ENCODE results near the gene TSPAN9. TPM values are rescaled to one million over a fixed set of nuclear protein-coding genes. Genes with fewer than 3 reads are reported as not detected.

The TSPAN9 gene
- total RNA-seq, 1 donor from 2014 or later = 31.7 TPM

DNA sequence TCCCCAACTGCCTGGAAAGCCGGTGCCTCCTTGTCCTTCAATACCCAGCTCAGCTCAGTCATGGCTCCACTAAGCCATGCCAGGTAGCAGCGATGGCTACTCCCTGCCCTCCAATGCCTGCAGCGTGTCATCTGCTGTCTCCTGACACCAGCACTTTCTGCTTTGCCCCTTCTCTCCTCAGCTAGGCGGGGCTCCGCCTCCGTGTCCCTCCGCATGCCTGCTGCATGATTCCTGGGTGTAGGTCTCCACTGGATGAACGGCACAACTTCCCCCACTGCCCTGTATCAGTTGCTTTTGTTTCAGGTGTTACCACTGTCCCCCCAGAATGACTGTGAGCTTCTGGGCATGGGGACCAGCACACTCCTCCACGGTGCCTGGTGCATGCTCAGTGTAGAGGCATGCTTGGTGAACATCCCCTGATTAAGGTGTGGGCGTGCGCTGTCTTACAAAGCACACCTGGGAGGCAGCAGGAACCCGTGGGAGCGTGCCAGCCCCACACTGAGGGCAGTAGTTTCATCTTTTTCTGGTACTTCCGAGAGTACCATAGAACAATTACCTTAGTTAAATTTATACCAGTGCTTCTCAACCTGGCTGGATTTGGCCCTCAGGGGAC is 234.4 kb downstream of the TSPAN9 start:
- Mint-ChIP-seq H3K27me3 (peaks cover 45% of the 10 kb centered on the region), H3K4me3 (no peak overlapping the region), H3K36me3 (no peaks in the 10 kb centered on the region), H3K9me3 (no peaks in the 10 kb centered on the region), H3K27ac (peak overlapping the region; percentile 79), H3K4me1 (ENCODE audit: unreplicated experiment) (peaks cover 21% of the 10 kb centered on the region)
- TF ChIP-seq, protein P1, sequence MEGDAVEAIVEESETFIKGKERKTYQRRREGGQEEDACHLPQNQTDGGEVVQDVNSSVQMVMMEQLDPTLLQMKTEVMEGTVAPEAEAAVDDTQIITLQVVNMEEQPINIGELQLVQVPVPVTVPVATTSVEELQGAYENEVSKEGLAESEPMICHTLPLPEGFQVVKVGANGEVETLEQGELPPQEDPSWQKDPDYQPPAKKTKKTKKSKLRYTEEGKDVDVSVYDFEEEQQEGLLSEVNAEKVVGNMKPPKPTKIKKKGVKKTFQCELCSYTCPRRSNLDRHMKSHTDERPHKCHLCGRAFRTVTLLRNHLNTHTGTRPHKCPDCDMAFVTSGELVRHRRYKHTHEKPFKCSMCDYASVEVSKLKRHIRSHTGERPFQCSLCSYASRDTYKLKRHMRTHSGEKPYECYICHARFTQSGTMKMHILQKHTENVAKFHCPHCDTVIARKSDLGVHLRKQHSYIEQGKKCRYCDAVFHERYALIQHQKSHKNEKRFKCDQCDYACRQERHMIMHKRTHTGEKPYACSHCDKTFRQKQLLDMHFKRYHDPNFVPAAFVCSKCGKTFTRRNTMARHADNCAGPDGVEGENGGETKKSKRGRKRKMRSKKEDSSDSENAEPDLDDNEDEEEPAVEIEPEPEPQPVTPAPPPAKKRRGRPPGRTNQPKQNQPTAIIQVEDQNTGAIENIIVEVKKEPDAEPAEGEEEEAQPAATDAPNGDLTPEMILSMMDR (conservative IDR thresholded peaks at IDR 0.05) = no peak
- no peak for DNase-seq (ENCODE audit: extremely low spot score, unreplicated experiment)

DNA sequence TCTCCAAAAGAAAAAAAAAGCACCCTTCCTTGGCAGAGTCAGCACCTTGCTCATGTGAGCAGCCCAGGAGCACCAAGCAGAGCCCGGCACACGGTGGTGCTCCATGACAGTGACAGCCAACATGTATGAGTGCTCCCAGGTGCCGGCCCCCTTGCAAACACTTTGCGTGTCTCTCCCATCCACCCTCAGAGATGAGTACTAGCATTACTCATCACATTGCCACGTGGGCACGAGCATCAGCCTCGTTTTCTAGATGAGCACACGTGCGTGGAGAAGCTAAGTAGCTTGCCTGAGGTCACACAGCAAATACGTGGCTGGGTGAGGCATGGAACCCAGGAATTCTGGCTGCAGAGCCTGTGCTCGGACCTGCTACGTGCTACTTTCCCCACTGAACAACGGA is 235.9 kb downstream of the TSPAN9 start:
- no peak for DNase-seq (ENCODE audit: extremely low spot score, unreplicated experiment)
- H3K4me3 Mint-ChIP-seq = no peak overlapping the region
- peaks cover 39% of the 10 kb centered on the region for H3K27me3 Mint-ChIP-seq
- peaks cover 11% of the 10 kb centered on the region for H3K4me1 Mint-ChIP-seq (ENCODE audit: unreplicated experiment)
- H3K36me3 Mint-ChIP-seq = no peaks in the 10 kb centered on the region
- no peaks in the 10 kb centered on the region for H3K9me3 Mint-ChIP-seq
- TF ChIP-seq, protein P1 (conservative IDR thresholded peaks at IDR 0.05) = no peak
- H3K27ac Mint-ChIP-seq = no peak overlapping the region

DNA sequence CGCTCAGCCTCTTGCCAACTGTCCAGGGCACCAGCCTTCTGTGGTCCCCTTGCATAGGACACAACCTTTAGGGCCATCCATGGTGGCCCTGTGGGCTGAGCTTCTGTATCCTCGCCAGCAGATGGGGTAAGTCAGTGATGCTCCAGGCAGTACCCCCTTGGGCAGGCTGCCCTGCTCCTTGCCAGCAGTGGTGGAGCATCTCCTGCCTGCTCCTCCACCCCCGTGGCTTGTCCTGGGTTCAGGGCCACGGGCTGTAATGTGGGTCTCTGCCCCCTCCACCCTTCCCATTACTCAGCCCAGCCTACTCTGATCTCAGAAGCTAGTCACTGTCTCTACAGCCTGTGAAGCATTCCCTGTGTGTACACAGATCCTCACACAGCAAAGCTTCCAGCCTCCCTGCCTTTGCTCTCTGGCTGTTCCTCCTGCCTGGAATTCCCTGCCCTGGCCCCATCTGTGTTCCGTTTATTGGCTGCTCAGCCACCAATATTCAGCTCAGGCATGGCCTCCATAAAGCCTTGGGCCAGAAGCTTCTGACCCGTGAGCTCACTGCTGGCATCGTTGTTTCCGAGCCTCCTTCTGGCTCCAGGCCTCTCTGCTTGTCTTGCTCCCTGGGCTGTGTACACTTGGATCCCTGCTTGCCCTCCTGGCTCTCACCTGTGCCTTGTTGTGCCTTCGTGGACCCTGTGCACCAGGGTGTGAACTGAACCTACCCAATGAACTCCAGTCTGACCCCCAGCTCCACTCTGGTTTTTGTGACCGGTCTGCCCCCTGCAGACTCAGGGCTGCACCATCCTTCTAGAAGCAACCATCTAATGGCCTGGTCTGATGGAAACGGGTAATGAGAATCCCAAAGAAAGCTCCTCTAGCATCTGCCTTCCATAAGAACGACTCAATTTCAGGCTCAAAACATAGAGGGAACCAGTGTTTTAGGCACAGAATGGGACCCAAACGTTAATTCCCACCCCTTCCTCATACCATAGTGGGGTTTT is 236.8 kb downstream of the TSPAN9 start:
- TF ChIP-seq, protein P1 (conservative IDR thresholded peaks at IDR 0.05) = peak; percentile 70
- Mint-ChIP-seq H3K9me3 (no peaks in the 10 kb centered on the region), H3K4me3 (no peak overlapping the region), H3K27ac (no peak overlapping the region), H3K27me3 (peaks cover 39% of the 10 kb centered on the region), H3K36me3 (no peaks in the 10 kb centered on the region), H3K4me1 (ENCODE audit: unreplicated experiment) (peaks cover 11% of the 10 kb centered on the region)
- DNase-seq (ENCODE audit: extremely low spot score, unreplicated experiment) = no peak

DNA sequence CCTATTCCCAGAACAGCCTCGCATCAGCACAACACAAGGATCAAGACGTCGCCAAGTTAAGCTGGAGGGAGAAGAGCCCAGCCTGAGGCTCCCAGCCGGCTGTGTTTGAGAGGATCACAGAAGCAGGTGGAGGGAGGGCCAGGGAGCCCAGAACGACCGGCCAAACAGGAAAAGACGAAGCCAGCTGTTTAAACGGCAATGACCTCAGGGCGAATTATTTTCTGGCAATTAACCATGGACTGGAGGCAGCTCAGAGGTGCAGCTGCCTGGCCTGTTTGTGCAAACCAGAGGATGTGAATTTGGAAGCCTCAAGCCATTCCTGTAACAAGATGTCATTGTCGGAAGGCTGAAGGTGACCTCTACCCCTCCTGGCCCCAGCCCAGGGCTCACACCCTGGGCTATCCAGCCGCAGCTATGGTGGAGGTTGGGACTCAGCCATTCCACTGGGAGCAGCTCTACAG is 238.1 kb downstream of the TSPAN9 start:
- Mint-ChIP-seq H3K9me3 (no peaks in the 10 kb centered on the region), H3K27ac (peak overlapping the region; percentile 40), H3K4me3 (peak overlapping the region; percentile 14), H3K36me3 (no peaks in the 10 kb centered on the region), H3K4me1 (ENCODE audit: unreplicated experiment) (peaks cover 11% of the 10 kb centered on the region), H3K27me3 (peaks cover 48% of the 10 kb centered on the region)
- TF ChIP-seq, protein P1 (conservative IDR thresholded peaks at IDR 0.05) = no peak
- no peak for DNase-seq (ENCODE audit: extremely low spot score, unreplicated experiment)

DNA sequence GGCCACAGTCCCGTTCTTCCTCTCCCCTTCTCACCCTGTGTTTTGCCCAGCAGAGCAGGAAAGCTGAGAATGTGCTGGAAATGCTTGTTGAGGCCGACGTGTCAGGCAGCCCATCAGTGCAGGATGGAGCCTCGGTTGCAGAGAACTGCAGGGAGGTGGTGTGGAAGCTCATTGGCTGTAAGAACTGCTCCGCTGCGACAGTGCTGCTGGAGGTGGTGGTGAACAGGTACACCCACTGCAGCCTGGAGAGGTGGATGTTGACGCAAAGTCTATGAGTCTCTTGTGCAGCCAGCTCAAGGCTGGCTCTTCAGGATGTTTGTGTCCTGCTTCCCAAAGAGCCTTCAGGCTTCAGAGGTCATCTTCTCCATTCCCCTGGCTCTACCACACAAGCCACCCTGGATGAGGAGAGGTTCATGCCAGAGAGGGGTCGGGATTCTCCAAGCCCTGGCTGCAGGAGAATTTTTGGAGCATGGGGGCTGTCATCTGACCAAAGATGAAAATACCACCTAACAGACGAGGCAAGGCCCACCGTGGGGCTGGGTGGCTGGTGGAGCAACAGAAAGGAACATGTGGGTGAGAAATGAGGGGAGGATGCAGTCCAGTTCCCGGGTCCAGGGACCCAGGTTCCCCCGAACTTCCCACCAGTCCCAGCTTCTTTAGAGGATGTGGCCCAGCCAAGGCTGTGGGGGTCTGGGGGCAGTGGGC is 239.7 kb downstream of the TSPAN9 start:
- Mint-ChIP-seq H3K4me1 (ENCODE audit: unreplicated experiment) (peaks cover 11% of the 10 kb centered on the region), H3K36me3 (no peaks in the 10 kb centered on the region), H3K27me3 (peaks cover 48% of the 10 kb centered on the region), H3K27ac (no peak overlapping the region), H3K4me3 (no peak overlapping the region), H3K9me3 (no peaks in the 10 kb centered on the region)
- TF ChIP-seq, protein P1 (conservative IDR thresholded peaks at IDR 0.05) = no peak
- no peak for DNase-seq (ENCODE audit: extremely low spot score, unreplicated experiment)

All from type B pancreatic cell (in vitro differentiated cells).